ENCODE measurements around the gene C4orf17.

GRCh38 chr4:99537674-99538073 is 26.9 kb downstream of the C4orf17 start:
- TF ChIP-seq CTCF (IDR thresholded peaks at IDR 0.05) = no peak
- no peak for TF ChIP-seq TAF1 (IDR thresholded peaks at IDR 0.05; ENCODE audit: borderline replicate concordance, low read depth, low read length)
- no peak for TF ChIP-seq FOXM1 (IDR thresholded peaks at IDR 0.05; ENCODE audit: low read depth)
- no peak for TF ChIP-seq CHD2 (IDR thresholded peaks at IDR 0.05; ENCODE audit: low read length, partially characterized antibody)
- no peak for TF ChIP-seq ZBTB33 (IDR thresholded peaks at IDR 0.05; ENCODE audit: borderline replicate concordance, low read depth)
- no peak for TF ChIP-seq MXI1 (IDR thresholded peaks at IDR 0.05; ENCODE audit: low read depth, low read length)
- no peak for TF ChIP-seq POLR2AphosphoS5 (IDR thresholded peaks at IDR 0.05; ENCODE audit: low read depth, low read length)
- no peak for TF ChIP-seq RFX5 (IDR thresholded peaks at IDR 0.05; ENCODE audit: low read length)

Data from SK-N-SH (cell line).